HCT116 (cell line): ENCODE data around the gene FMN2. TPM values are rescaled to one million over a fixed set of nuclear protein-coding genes. Genes with fewer than 3 reads are reported as not detected.

Experiments used
- ATAC-seq: fragments of 200-7000 bp; cut with Tn5 transposase; 2 replicates; pipeline ENCODE4 v1.9.1; 2020; ENCODE audit warnings: mild to moderate bottlenecking, moderate library complexity
- Bru-seq: library from RNA; stranded (reverse); fragments of 400-500 nt; gene quantifications from one replicate; lab custom pipeline; 2021; lab: Mats Ljungman, UMichigan
- BruChase-seq, 2 experiments: library from RNA; stranded (reverse); fragments of 400-500 nt; gene quantifications; one replicate each; lab custom pipeline; 2021; lab: Mats Ljungman, UMichigan
- BruUV-seq: library from RNA; stranded (reverse); fragments of 400-500 nt; replicated peaks from 2 replicates; lab custom pipeline; 2021; lab: Mats Ljungman, UMichigan
- CTCF ChIA-PET: fragments of 300-600 bp; sonication (Branson Sonifier 250); formaldehyde crosslinking; loops from one replicate; lab custom pipeline; 2021; ENCODE audit warnings: antibody characterized with exemption; lab: Charles Lee
- POLR2A ChIA-PET: fragments of 300-600, 350-600 bp; sonication (Branson Sonifier 250); formaldehyde crosslinking; loops from one replicate; lab custom pipeline; 2021; ENCODE audit warnings: antibody characterized with exemption; lab: Charles Lee
- RAD21 ChIA-PET, 2 experiments: fragments of 300-600 bp; sonication (Branson Sonifier 250); formaldehyde crosslinking; loops; one replicate each; lab custom pipeline; 2023; ENCODE audit warnings: low total read pairs in 2 of 2; ENCODE audit not compliant: uncharacterized antibody in 2 of 2, unreplicated experiment in 2 of 2, low non-redundant PET in 1 of 2; lab: Charles Lee
- DNase-seq: peaks from one replicate; pipeline ENCODE4 v3.0.0-alpha.2; 2010; ENCODE audit warnings: low read depth, low spot score
- H2AFZ ChIP-seq: fragments of 200-600 bp; shearing (Covaris generic), sonication (generic); 2 replicates; pipeline ENCODE4 v1.6.1; 2017; ENCODE audit warnings: low read depth, mixed run types, mixed read lengths, antibody characterized with exemption, low read length; ENCODE audit not compliant: poor library complexity, severe bottlenecking
- H3K27ac ChIP-seq: 2 replicates; pipeline ENCODE4 v1.5.1; 2012; ENCODE audit warnings: low read depth, low read length
- H3K27me3 ChIP-seq: fragments of 200-600 bp; sonication (generic); 2 replicates; pipeline ENCODE4 v1.6.1; 2016; ENCODE audit warnings: mixed run types, low read length, mixed read lengths; ENCODE audit not compliant: insufficient read depth
- H3K36me3 ChIP-seq, 2 experiments: fragments of 200-500 bp in 1 of 2; fragments of 200-600 bp in 1 of 2; sonication (Bioruptor generic) in 1 of 2; sonication (generic) in 1 of 2; 2 replicates each; pipeline versions ENCODE4 v1.5.1 to v1.6.1; 2014 to 2016; ENCODE audit warnings: low read length in 2 of 2, inconsistent platforms in 1 of 2, mixed read lengths in 1 of 2, mixed run types in 1 of 2; ENCODE audit not compliant: insufficient read depth in 2 of 2, control insufficient read depth in 1 of 2
- H3K4me1 ChIP-seq, 2 experiments: fragments of 200-600 bp in 1 of 2; sonication (generic) in 1 of 2; 2 replicates each; pipeline versions ENCODE4 v1.5.1 to v1.6.1; 2012 to 2017; ENCODE audit warnings: low read length in 2 of 2, inconsistent platforms in 1 of 2, mild to moderate bottlenecking in 1 of 2, mixed read lengths in 1 of 2, mixed run types in 1 of 2, moderate library complexity in 1 of 2; ENCODE audit not compliant: insufficient read depth in 2 of 2, control insufficient read depth in 1 of 2
- H3K4me2 ChIP-seq: fragments of 200-600 bp; sonication (generic); 2 replicates; pipeline ENCODE4 v1.6.1; 2017; ENCODE audit warnings: mixed run types, low read length, mixed read lengths
- H3K4me3 ChIP-seq, 2 experiments: fragments of 200-600 bp in 1 of 2; sonication (generic) in 1 of 2; replicated peaks in 1 of 2; 2 replicates each; pipeline ENCODE4 v1.5.1; 2011 to 2016; ENCODE audit warnings: low read length in 2 of 2, control low read depth in 1 of 2, low read depth in 1 of 2, mild to moderate bottlenecking in 1 of 2, mixed read lengths in 1 of 2, mixed run types in 1 of 2
- H3K79me2 ChIP-seq: fragments of 200-600 bp; sonication (generic); 2 replicates; pipeline ENCODE4 v1.6.1; 2017; ENCODE audit warnings: mild to moderate bottlenecking, mixed run types, low read length, moderate library complexity, mixed read lengths; ENCODE audit not compliant: insufficient read depth
- H3K9ac ChIP-seq: fragments of 200-600 bp; sonication (generic); 2 replicates; pipeline ENCODE4 v1.6.1; 2016; ENCODE audit warnings: low read length, mixed read lengths
- H3K9me2 ChIP-seq: fragments of 200-600 bp; sonication (generic), shearing (Covaris generic); 2 replicates; pipeline ENCODE4 v1.6.1; 2017; ENCODE audit warnings: mixed run types, mild to moderate bottlenecking, moderate library complexity; ENCODE audit not compliant: insufficient read depth
- H3K9me3 ChIP-seq, 2 experiments: fragments of 200-500 bp in 1 of 2; fragments of 200-600 bp in 1 of 2; sonication (Bioruptor generic) in 1 of 2; sonication (generic) in 1 of 2; 2 replicates each; pipeline ENCODE4 v1.6.1; 2014 to 2017; ENCODE audit warnings: low read length in 2 of 2, mixed read lengths in 2 of 2, inconsistent platforms in 1 of 2, low read depth in 1 of 2, mild to moderate bottlenecking in 1 of 2, mixed run types in 1 of 2, moderate library complexity in 1 of 2; ENCODE audit not compliant: control insufficient read depth in 1 of 2, insufficient read depth in 1 of 2
- H4K20me1 ChIP-seq: fragments of 200-600 bp; sonication (generic), shearing (Covaris generic); 2 replicates; pipeline ENCODE4 v1.6.1; 2017; ENCODE audit warnings: mixed run types, mild to moderate bottlenecking, moderate library complexity; ENCODE audit not compliant: insufficient read depth
- CEBPB ChIP-seq: IDR thresholded peaks from 2 replicates; pipeline ENCODE4 v1.6.1; 2012; ENCODE audit warnings: low read depth
- ELF1 ChIP-seq: IDR thresholded peaks from 2 replicates; pipeline ENCODE4 v1.6.1; 2012; ENCODE audit warnings: low read depth, borderline replicate concordance
- EZH2 ChIP-seq: fragments of 200-600 bp; sonication (generic); IDR thresholded peaks from 2 replicates; pipeline ENCODE4 v1.6.1; 2017; ENCODE audit warnings: antibody characterized with exemption, mixed run types
- EZH2phosphoT487 ChIP-seq: fragments of 200-600 bp; IDR thresholded peaks from 2 replicates; pipeline ENCODE4 v1.6.1; 2018; ENCODE audit warnings: antibody characterized with exemption, borderline replicate concordance
- JUND ChIP-seq: IDR thresholded peaks from 2 replicates; pipeline ENCODE4 v1.6.1; 2012
- POLR2A ChIP-seq: IDR thresholded peaks from 2 replicates; pipeline ENCODE4 v1.7.0; 2011; ENCODE audit warnings: borderline replicate concordance; ENCODE audit not compliant: insufficient read depth, insufficient read length; ENCODE audit errors: extremely low read depth
- POLR2AphosphoS5 ChIP-seq: IDR thresholded peaks from 2 replicates; pipeline ENCODE4 v1.6.1; 2011; ENCODE audit warnings: mild to moderate bottlenecking, low read depth, low read length, moderate library complexity
- SIN3A ChIP-seq: IDR thresholded peaks from 2 replicates; pipeline ENCODE4 v1.6.1; 2012; ENCODE audit warnings: low read depth
- SRF ChIP-seq: IDR thresholded peaks from 2 replicates; pipeline ENCODE4 v1.6.1; 2012; ENCODE audit warnings: low read depth
- YY1 ChIP-seq: IDR thresholded peaks from 2 replicates; pipeline ENCODE4 v1.6.1; 2011; ENCODE audit warnings: low read length, low read depth, moderate library complexity, mild to moderate bottlenecking; ENCODE audit not compliant: insufficient replicate concordance; ENCODE audit errors: extremely low read depth
- ZFX ChIP-seq: fragments of 450-650 bp; IDR thresholded peaks from 2 replicates; pipeline ENCODE4 v1.6.1; 2017
- intact Hi-C: fragments of 100-400 bp; cut with micrococcal nuclease; formaldehyde crosslinking; loops from 2 replicates; pipeline ENCODE4 v1.10.0; 2022
- long read RNA-seq: library from polyadenylated mRNA; unstranded; transcript quantifications from one replicate; pipeline ENCODE4 v2.0.0, GENCODE V29; 2021; ENCODE audit not compliant: unreplicated experiment
- polyA plus RNA-seq: library from polyadenylated mRNA; unstranded; fragments of >200 nt; gene quantifications from 2 replicates; pipeline ENCODE4 v1.2.1, GENCODE V29; 2012; ENCODE audit warnings: missing spikeins
- total RNA-seq: library from RNA; stranded (reverse); gene quantifications from one replicate; pipeline ENCODE4 v1.2.1, GENCODE V29; 2021; ENCODE audit not compliant: unreplicated experiment
- TF ChIP-seq, protein P1 (sequence below), 3 experiments: fragments of 200-600 bp in 1 of 3; sonication (generic) in 1 of 3; IDR thresholded peaks in 2 of 3; conservative IDR thresholded peaks in 1 of 3; 2 replicates each; pipeline ENCODE4 v1.5.1; 2012 to 2017; ENCODE audit warnings: low read depth in 2 of 3, low read length in 2 of 3, antibody characterized with exemption in 1 of 3, borderline replicate concordance in 1 of 3, control low read depth in 1 of 3, mild to moderate bottlenecking in 1 of 3, mixed read lengths in 1 of 3, mixed run types in 1 of 3, moderate library complexity in 1 of 3; ENCODE audit not compliant: insufficient read depth in 1 of 3

The FMN2 gene
- total RNA-seq (not detected), Bru-seq, nascent RNA (percentile 1 among the genes with signal in this experiment), BruChase-seq, experiment 1, labeled RNA remaining after a 6-hour chase (percentile 1 among the genes with signal in this experiment), BruChase-seq, experiment 2, labeled RNA remaining after a 2-hour chase (percentile 4 among the genes with signal in this experiment)
- polyA plus RNA-seq = not detected in 2 replicates
- long read RNA-seq = 0 reads

GRCh38 chr1:240091614-240092300 is at the start of gene FMN2:
FMN2 (plus strand) TSS chr1:240091883; CDS start chr1:240092110, 227 bp downstream.
- H3K27ac ChIP-seq = no peak within 1 kb of the TSS
- no peak for TF ChIP-seq ZFX
- TF ChIP-seq JUND = no peak
- TF ChIP-seq YY1 = no peak
- TF ChIP-seq SRF = no peak
- no peak for TF ChIP-seq SIN3A
- TF ChIP-seq EZH2phosphoT487 = no peak
- TF ChIP-seq ELF1 = no peak
- TF ChIP-seq, protein P1, sequence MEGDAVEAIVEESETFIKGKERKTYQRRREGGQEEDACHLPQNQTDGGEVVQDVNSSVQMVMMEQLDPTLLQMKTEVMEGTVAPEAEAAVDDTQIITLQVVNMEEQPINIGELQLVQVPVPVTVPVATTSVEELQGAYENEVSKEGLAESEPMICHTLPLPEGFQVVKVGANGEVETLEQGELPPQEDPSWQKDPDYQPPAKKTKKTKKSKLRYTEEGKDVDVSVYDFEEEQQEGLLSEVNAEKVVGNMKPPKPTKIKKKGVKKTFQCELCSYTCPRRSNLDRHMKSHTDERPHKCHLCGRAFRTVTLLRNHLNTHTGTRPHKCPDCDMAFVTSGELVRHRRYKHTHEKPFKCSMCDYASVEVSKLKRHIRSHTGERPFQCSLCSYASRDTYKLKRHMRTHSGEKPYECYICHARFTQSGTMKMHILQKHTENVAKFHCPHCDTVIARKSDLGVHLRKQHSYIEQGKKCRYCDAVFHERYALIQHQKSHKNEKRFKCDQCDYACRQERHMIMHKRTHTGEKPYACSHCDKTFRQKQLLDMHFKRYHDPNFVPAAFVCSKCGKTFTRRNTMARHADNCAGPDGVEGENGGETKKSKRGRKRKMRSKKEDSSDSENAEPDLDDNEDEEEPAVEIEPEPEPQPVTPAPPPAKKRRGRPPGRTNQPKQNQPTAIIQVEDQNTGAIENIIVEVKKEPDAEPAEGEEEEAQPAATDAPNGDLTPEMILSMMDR (IDR thresholded peaks at IDR 0.05 in 2 of 3, conservative IDR thresholded peaks at IDR 0.05 in 1 of 3; ENCODE audit: borderline replicate concordance in 1 of 3, insufficient read depth in 1 of 3, low read depth in 2 of 3, low read length in 2 of 3) = no peak
- no peak for TF ChIP-seq CEBPB
- TF ChIP-seq POLR2A = no peak
- TF ChIP-seq POLR2AphosphoS5 = no peak
- TF ChIP-seq EZH2 = no peak
- no peaks in the 10 kb centered on the region for H3K9me2 ChIP-seq
- no TSS peak for BruUV-seq
- no peaks in the 10 kb centered on the region for H4K20me1 ChIP-seq
- ChIA-PET POLR2A (no interaction called here), RAD21 (no interaction called here), CTCF (no interaction called here)
- peaks cover 4 to 14% of the 10 kb centered on the region in 2 experiments; a peak in 2 of 4 replicates for H3K9me3 ChIP-seq
- no peak within 1 kb of the TSS for H2AFZ ChIP-seq
- H3K4me3 ChIP-seq = no peak within 1 kb of the TSS
- H3K9ac ChIP-seq = no peak within 1 kb of the TSS
- H3K4me1 ChIP-seq = no peaks in the 10 kb centered on the region
- H3K4me2 ChIP-seq = no peak within 1 kb of the TSS
- DNase-seq (no peak), ATAC-seq (no peak)
- no peaks in the 10 kb centered on the region for H3K79me2 ChIP-seq
- no peaks in the 10 kb centered on the region for H3K27me3 ChIP-seq
- intact Hi-C loops = no loop called here
- no peaks in the 10 kb centered on the region for H3K36me3 ChIP-seq
